CD4-positive, alpha-beta T cell (primary cell): ENCODE data around the gene IRAK4. TPM values are rescaled to one million over a fixed set of nuclear protein-coding genes. Genes with fewer than 3 reads are reported as not detected.

Experiments
- ATAC-seq: fragments of 200-7000 bp; cut with Tn5 transposase; one replicate; pipeline ENCODE4 v1.10.0; 2022; ENCODE audit warnings: mild to moderate bottlenecking; ENCODE audit not compliant: poor library complexity
- CTCF ChIA-PET: fragments of 350-600 bp; sonication (Branson Sonifier 250); formaldehyde crosslinking; loops from one replicate; lab custom pipeline; 2021; ENCODE audit warnings: antibody characterized with exemption, inconsistent platforms; lab: Charles Lee
- POLR2A ChIA-PET: fragments of 350-600 bp; sonication (Branson Sonifier 250); formaldehyde crosslinking; loops from one replicate; lab custom pipeline; 2021; ENCODE audit warnings: antibody characterized with exemption, inconsistent platforms; lab: Charles Lee
- DNase-seq, 14 experiments: peaks; one replicate each; pipeline ENCODE4 v3.0.0-alpha.2; 2013 to 2020; ENCODE audit warnings: mixed read lengths in 2 of 14
- H3K27ac ChIP-seq, 2 donors: one replicate each; pipeline versions ENCODE4 v1.5.1 to v1.7.0; 2013; ENCODE audit warnings: low read length in 2 of 2, low read depth in 1 of 2, mild to moderate bottlenecking in 1 of 2
- H3K27me3 ChIP-seq, 2 experiments: 1 replicate in 1 of 2; 2 replicates in 1 of 2; pipeline versions ENCODE4 v1.6.1 to v1.7.0; 2013; ENCODE audit warnings: low read length in 2 of 2, control low read depth in 1 of 2, mild to moderate bottlenecking in 1 of 2, moderate library complexity in 1 of 2; ENCODE audit not compliant: insufficient read depth in 2 of 2, control insufficient read depth in 1 of 2
- H3K36me3 ChIP-seq: one replicate; pipeline ENCODE4 v1.6.1; 2013; ENCODE audit warnings: low read length, control low read depth; ENCODE audit not compliant: insufficient read depth
- H3K4me1 ChIP-seq: one replicate; pipeline ENCODE4 v1.6.1; 2013; ENCODE audit warnings: low read length, control low read depth; ENCODE audit not compliant: insufficient read depth
- H3K4me3 ChIP-seq: one replicate; pipeline ENCODE4 v1.5.1; 2013; ENCODE audit warnings: mild to moderate bottlenecking, low read length, moderate library complexity
- H3K9me3 ChIP-seq, 2 experiments: 1 replicate in 1 of 2; 2 replicates in 1 of 2; pipeline versions ENCODE4 v1.6.1 to v1.7.0; 2013; ENCODE audit warnings: low read length in 2 of 2, mild to moderate bottlenecking in 2 of 2, control low read depth in 1 of 2, moderate library complexity in 1 of 2; ENCODE audit not compliant: control insufficient read depth in 1 of 2, insufficient read depth in 1 of 2
- H3K27ac Mint-ChIP-seq: one replicate; pipeline ENCODE4 v1.8.0; 2020; ENCODE audit warnings: mixed read lengths
- H3K27me3 Mint-ChIP-seq: one replicate; pipeline ENCODE4 v1.8.0; 2021; ENCODE audit warnings: mixed read lengths
- H3K36me3 Mint-ChIP-seq: one replicate; pipeline ENCODE4 v1.8.0; 2021; ENCODE audit warnings: low read depth, mixed read lengths
- H3K4me1 Mint-ChIP-seq: one replicate; pipeline ENCODE4 v1.8.0; 2021; ENCODE audit warnings: low read depth, mixed read lengths
- H3K4me3 Mint-ChIP-seq: one replicate; pipeline ENCODE4 v1.8.0; 2020; ENCODE audit warnings: mild to moderate bottlenecking, mixed read lengths
- H3K9me3 Mint-ChIP-seq: one replicate; pipeline ENCODE4 v1.8.0; 2020; ENCODE audit warnings: mixed read lengths
- CTCF ChIP-seq: fragments of 200-600 bp; IDR thresholded peaks from one replicate; pipeline ENCODE4 v1.8.0; 2022; ENCODE audit warnings: antibody characterized with exemption, mild to moderate bottlenecking
- intact Hi-C, 2 experiments: fragments of 100-400 bp; cut with DNase I in 1 of 2; cut with micrococcal nuclease in 1 of 2; formaldehyde crosslinking; loops; one replicate each; pipeline versions ENCODE4 v1.15.1 to v1.9.0; 2023 to 2025; cut with DNase I, micrococcal nuclease
- total RNA-seq, 174 experiments: library from RNA in 2 of 174; stranded (reverse) in 2 of 174; gene quantifications; one replicate each; pipeline ENCODE4 v1.2.3 and lab custom pipeline; 2021 to 2026

Gene IRAK4
- total RNA-seq, 2 experiments from 2014 or later: 27.3 to 29.0 TPM

- H3K4me1 Mint-ChIP-seq: peaks cover 69% of the 10 kb centered on the region
- peaks cover 13% of the 10 kb centered on the region for H3K4me1 ChIP-seq
- H3K9me3 ChIP-seq: no peaks in the 10 kb centered on the region
- ATAC-seq (no peak), DNase-seq (no peak)
- H3K27ac ChIP-seq: no peak overlapping the region
- no peak for TF ChIP-seq CTCF
- peaks cover 86% of the 10 kb centered on the region for H3K36me3 Mint-ChIP-seq
- no peaks in the 10 kb centered on the region for H3K27me3 Mint-ChIP-seq
- H3K4me3 Mint-ChIP-seq: no peak overlapping the region
- ChIA-PET CTCF (no interaction called here), POLR2A (no interaction called here)
- intact Hi-C loops: no loop called here
- no peaks in the 10 kb centered on the region for H3K27me3 ChIP-seq
- H3K4me3 ChIP-seq: no peak overlapping the region
- H3K27ac Mint-ChIP-seq: no peak overlapping the region
- peaks cover 7% of the 10 kb centered on the region for H3K9me3 Mint-ChIP-seq
- peaks cover 14% of the 10 kb centered on the region for H3K36me3 ChIP-seq
Observed at GRCh38 chr12:43754015-43754414, 4.7 kb upstream of the IRAK4 start.

- no peak for TF ChIP-seq CTCF
- Histone ChIP-seq H3K36me3 (peaks cover 14% of the 10 kb centered on the region), H3K27ac (peak overlapping the region; percentile 82 to 87), H3K4me1 (peaks cover 33% of the 10 kb centered on the region), H3K9me3 (no peaks in the 10 kb centered on the region), H3K4me3 (peak overlapping the region; percentile 83), H3K27me3 (no peaks in the 10 kb centered on the region)
- intact Hi-C loops: loop anchor here (2.0 to 5.0 kb wide), 3 partner anchors 49 to 1516 kb away; partner anchors contain the start of gene TWF1 (in 1 of the 2)
- Mint-ChIP-seq H3K9me3 (no peaks in the 10 kb centered on the region), H3K36me3 (peaks cover 62% of the 10 kb centered on the region), H3K27ac (peak overlapping the region; percentile 100), H3K27me3 (no peaks in the 10 kb centered on the region), H3K4me1 (peaks cover 88% of the 10 kb centered on the region), H3K4me3 (peak overlapping the region; percentile 98)
- ATAC-seq (peak; percentile 10), DNase-seq (peak in 2 of 14 experiments; percentile 2 to 3)
- ChIA-PET CTCF (interaction anchor here (0.8 to 1.9 kb wide), 4 partner anchors 11 to 124 kb away, joined by 3 to 11 read pairs (median 4); no protein-coding TSS in a partner anchor), POLR2A (interaction anchor here (1.1 to 6.4 kb wide), 7 partner anchors 14 to 1432 kb away, joined by 4 to 90 read pairs (median 9); partner anchors contain the start of genes PPHLN1, TMEM117, TWF1 and ZCRB1)
Observed at GRCh38 chr12:43758247-43758727, 464 bp upstream of the IRAK4 start.

- H3K27ac Mint-ChIP-seq: peak overlapping the region; percentile 100
- DNase-seq (no peak), ATAC-seq (no peak)
- H3K4me1 ChIP-seq: peaks cover 36% of the 10 kb centered on the region
- H3K4me3 ChIP-seq: peak overlapping the region; percentile 83
- H3K27ac ChIP-seq: peak overlapping the region in 1 of 2 donors; percentile 94
- H3K36me3 ChIP-seq: peaks cover 12% of the 10 kb centered on the region
- H3K27me3 Mint-ChIP-seq: no peaks in the 10 kb centered on the region
- intact Hi-C loops: no loop called here
- ChIA-PET POLR2A (interaction anchor here (1.2 to 6.4 kb wide), 4 partner anchors 8 to 76 kb away, joined by 3 to 90 read pairs (median 18); partner anchors contain the start of genes TMEM117 and TWF1), CTCF (interaction anchor here (0.7 to 2.4 kb wide), 2 partner anchors 46 to 1657 kb away, joined by 3 to 10 read pairs; partner anchors contain the start of gene TWF1)
- no peaks in the 10 kb centered on the region for H3K9me3 ChIP-seq
- H3K4me1 Mint-ChIP-seq: peaks cover 76% of the 10 kb centered on the region
- no peaks in the 10 kb centered on the region for H3K27me3 ChIP-seq
- H3K9me3 Mint-ChIP-seq: no peaks in the 10 kb centered on the region
- TF ChIP-seq CTCF: no peak
- peaks cover 45% of the 10 kb centered on the region for H3K36me3 Mint-ChIP-seq
- peak overlapping the region; percentile 98 for H3K4me3 Mint-ChIP-seq
Observed at GRCh38 chr12:43760396-43760795, 1.6 kb downstream of the IRAK4 start.
